GM23338 (cell line): Measurements from ENCODE around the gene CNTRL. TPM values are rescaled to one million over a fixed set of nuclear protein-coding genes. Genes with fewer than 3 reads are reported as not detected.

Source experiments
- ATAC-seq: fragments of 200-7000 bp; cut with Tn5 transposase; 3 replicates; pipeline ENCODE4 v1.9.1; 2020
- DNase-seq: peaks from one replicate; pipeline ENCODE4 v3.0.0-alpha.2; 2015; ENCODE audit warnings: low spot score
- H2AFZ ChIP-seq: fragments of 200-600 bp; sonication (generic); 2 replicates; pipeline ENCODE4 v1.8.0; 2016; ENCODE audit warnings: antibody characterized with exemption, mild to moderate bottlenecking, moderate library complexity
- H3F3A ChIP-seq: fragments of 200-600 bp; sonication (generic); replicated peaks from 2 replicates; pipeline ENCODE4 v1.8.0; 2017; ENCODE audit warnings: antibody characterized with exemption, mixed run types, low read depth
- H3K27ac ChIP-seq: fragments of 200-600 bp; sonication (generic); 2 replicates; pipeline ENCODE4 v1.6.1; 2016; ENCODE audit warnings: low read depth
- H3K27me3 ChIP-seq: fragments of 200-600 bp; sonication (generic); 2 replicates; pipeline ENCODE4 v1.8.0; 2016; ENCODE audit warnings: mild to moderate bottlenecking, mixed run types, moderate library complexity; ENCODE audit not compliant: insufficient read depth
- H3K36me3 ChIP-seq: fragments of 200-600 bp; sonication (generic); 2 replicates; pipeline ENCODE4 v1.8.0; 2016; ENCODE audit warnings: mild to moderate bottlenecking; ENCODE audit not compliant: insufficient read depth
- H3K4me1 ChIP-seq: fragments of 200-600 bp; sonication (generic); 2 replicates; pipeline ENCODE4 v1.8.0; 2016; ENCODE audit warnings: mild to moderate bottlenecking, moderate library complexity; ENCODE audit not compliant: insufficient read depth
- H3K4me2 ChIP-seq: fragments of 200-600 bp; sonication (generic); 2 replicates; pipeline ENCODE4 v1.7.1; 2017; ENCODE audit warnings: mixed run types
- H3K4me3 ChIP-seq: fragments of 200-600 bp; sonication (generic); 2 replicates; pipeline ENCODE4 v1.6.1; 2016; ENCODE audit warnings: mixed run types
- H3K79me2 ChIP-seq: fragments of 200-600 bp; sonication (generic); replicated peaks from 2 replicates; pipeline ENCODE4 v1.8.0; 2017; ENCODE audit warnings: mild to moderate bottlenecking; ENCODE audit not compliant: insufficient read depth
- H3K9me2 ChIP-seq: fragments of 200-600 bp; sonication (generic); 2 replicates; pipeline ENCODE4 v1.8.0; 2017; ENCODE audit not compliant: insufficient read depth
- H4K20me1 ChIP-seq: fragments of 200-600 bp; sonication (generic); replicated peaks from 2 replicates; pipeline ENCODE4 v1.8.0; 2017; ENCODE audit warnings: mild to moderate bottlenecking; ENCODE audit not compliant: insufficient read depth
- H3K27ac Mint-ChIP-seq: 2 replicates; pipeline ENCODE4 v1.8.0; 2020; ENCODE audit warnings: inconsistent platforms, mild to moderate bottlenecking, moderate library complexity, mixed read lengths
- H3K27me3 Mint-ChIP-seq: 3 replicates; pipeline ENCODE4 v1.8.0; 2022; ENCODE audit warnings: low read depth, mild to moderate bottlenecking, moderate library complexity, mixed read lengths, inconsistent platforms; ENCODE audit not compliant: insufficient read depth, poor library complexity
- H3K36me3 Mint-ChIP-seq: 3 replicates; pipeline ENCODE4 v1.8.0; 2021; ENCODE audit warnings: low read depth, mild to moderate bottlenecking, inconsistent platforms, moderate library complexity, mixed read lengths
- H3K4me1 Mint-ChIP-seq: 3 replicates; pipeline ENCODE4 v1.8.0; 2020; ENCODE audit warnings: mild to moderate bottlenecking, inconsistent platforms, mixed read lengths
- H3K4me3 Mint-ChIP-seq: 3 replicates; pipeline ENCODE4 v1.8.0; 2021; ENCODE audit warnings: moderate library complexity, mild to moderate bottlenecking, inconsistent platforms, mixed read lengths
- H3K9me3 Mint-ChIP-seq: 3 replicates; pipeline ENCODE4 v1.8.0; 2020; ENCODE audit warnings: moderate library complexity, mild to moderate bottlenecking, inconsistent platforms, mixed read lengths
- CREB1 ChIP-seq: fragments of 250-450 bp; sonication (Bioruptor Pico); IDR thresholded peaks from 2 replicates; pipeline ENCODE4 v1.5.0; 2020; ENCODE audit warnings: low read depth, mild to moderate bottlenecking, moderate library complexity
- EZH2 ChIP-seq: fragments of 200-600 bp; sonication (generic); IDR thresholded peaks from one replicate; pipeline ENCODE4 v1.8.0; 2017; ENCODE audit warnings: antibody characterized with exemption, mild to moderate bottlenecking, low read depth; ENCODE audit not compliant: unreplicated experiment
- JUNB ChIP-seq: IDR thresholded peaks from one replicate; pipeline ENCODE4 v1.6.1; 2016; ENCODE audit warnings: antibody characterized with exemption; ENCODE audit not compliant: unreplicated experiment
- NANOG ChIP-seq: IDR thresholded peaks from 2 replicates; pipeline ENCODE4 v1.6.1; 2016; ENCODE audit warnings: antibody characterized with exemption, borderline replicate concordance
- STAT1 ChIP-seq: IDR thresholded peaks from one replicate; pipeline ENCODE4 v1.6.1; 2016; ENCODE audit warnings: antibody characterized with exemption; ENCODE audit not compliant: unreplicated experiment
- ZNF114 ChIP-seq: fragments of 250-450 bp; sonication (Bioruptor Pico); IDR thresholded peaks from 2 replicates; pipeline ENCODE4 v1.5.0; 2020; ENCODE audit warnings: mild to moderate bottlenecking, moderate library complexity
- ZNF331 ChIP-seq: fragments of 250-450 bp; sonication (Bioruptor Pico); IDR thresholded peaks from 2 replicates; pipeline ENCODE4 v1.5.0; 2020; ENCODE audit warnings: low read depth, mild to moderate bottlenecking, moderate library complexity
- polyA plus RNA-seq: library from polyadenylated mRNA; unstranded; fragments of >200 nt; fragmentation: Nextera tagmentation; extraction: Ambion mirVana; gene quantifications from 2 replicates; pipeline ENCODE4 v1.2.1, GENCODE V29; 2016
- total RNA-seq: library from RNA; depleted of rRNA; stranded (reverse); fragments of >200 nt; shearing (Covaris generic); gene quantifications from 2 replicates; pipeline ENCODE4 v1.2.3, GENCODE V29; 2014
- TF ChIP-seq, protein P1 (sequence below): fragments of 250-450 bp; sonication (Bioruptor Pico); IDR thresholded peaks from 2 replicates; pipeline ENCODE4 v1.5.0; 2020; ENCODE audit warnings: mild to moderate bottlenecking, moderate library complexity
- TF ChIP-seq, protein P2 (sequence below): IDR thresholded peaks from one replicate; pipeline ENCODE4 v1.6.1; 2018; ENCODE audit warnings: antibody characterized with exemption; ENCODE audit not compliant: unreplicated experiment
- TF ChIP-seq, protein P3 (sequence below), 2 experiments: fragments of 200-600 bp in 1 of 2; sonication (generic) in 1 of 2; conservative IDR thresholded peaks; 2 replicates each; pipeline versions ENCODE4 v1.5.1 to v1.6.1; 2016 to 2017; ENCODE audit warnings: antibody characterized with exemption in 2 of 2, low read depth in 2 of 2, mild to moderate bottlenecking in 2 of 2, moderate library complexity in 1 of 2

The CNTRL gene
- total and polyA plus RNA-seq, 2 experiments from 2014 or later = 9.2 to 11.7 TPM

DNA sequence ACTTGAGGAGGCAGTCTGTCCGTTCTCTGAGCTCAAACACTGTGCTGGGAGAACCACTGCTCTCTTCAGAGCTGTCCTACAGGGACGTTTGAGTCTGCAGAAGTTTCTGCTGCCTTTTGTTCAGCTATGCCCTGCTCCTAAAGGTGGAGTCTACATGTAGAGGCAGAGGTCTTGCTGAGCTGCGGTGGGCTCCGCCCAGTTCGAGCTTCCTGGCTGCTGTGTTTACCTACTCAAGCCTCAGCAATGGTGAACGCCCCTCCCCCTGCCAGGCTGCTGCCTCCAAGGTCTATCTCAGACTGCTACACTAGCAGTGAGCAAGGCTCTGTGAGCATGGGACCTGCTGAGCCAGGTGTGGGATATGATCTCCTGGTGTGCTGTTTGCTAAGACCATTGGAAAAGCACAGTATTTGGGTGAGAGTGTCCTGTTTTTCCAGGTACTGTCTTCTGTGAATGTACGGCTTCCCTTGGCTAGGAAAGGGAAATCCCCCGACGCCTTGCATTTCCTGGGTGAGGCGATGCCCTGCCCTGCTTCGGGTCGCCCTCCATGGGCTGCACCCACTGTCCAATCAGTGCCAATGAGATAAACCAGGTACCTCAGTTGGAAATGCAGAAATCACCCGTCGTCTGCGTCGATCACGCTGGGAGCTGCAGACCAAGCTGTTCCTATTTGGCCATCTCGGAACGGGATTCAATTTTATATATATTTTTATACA lies 58.5 kb downstream of the CNTRL start (continued):
- TF ChIP-seq, protein P1, sequence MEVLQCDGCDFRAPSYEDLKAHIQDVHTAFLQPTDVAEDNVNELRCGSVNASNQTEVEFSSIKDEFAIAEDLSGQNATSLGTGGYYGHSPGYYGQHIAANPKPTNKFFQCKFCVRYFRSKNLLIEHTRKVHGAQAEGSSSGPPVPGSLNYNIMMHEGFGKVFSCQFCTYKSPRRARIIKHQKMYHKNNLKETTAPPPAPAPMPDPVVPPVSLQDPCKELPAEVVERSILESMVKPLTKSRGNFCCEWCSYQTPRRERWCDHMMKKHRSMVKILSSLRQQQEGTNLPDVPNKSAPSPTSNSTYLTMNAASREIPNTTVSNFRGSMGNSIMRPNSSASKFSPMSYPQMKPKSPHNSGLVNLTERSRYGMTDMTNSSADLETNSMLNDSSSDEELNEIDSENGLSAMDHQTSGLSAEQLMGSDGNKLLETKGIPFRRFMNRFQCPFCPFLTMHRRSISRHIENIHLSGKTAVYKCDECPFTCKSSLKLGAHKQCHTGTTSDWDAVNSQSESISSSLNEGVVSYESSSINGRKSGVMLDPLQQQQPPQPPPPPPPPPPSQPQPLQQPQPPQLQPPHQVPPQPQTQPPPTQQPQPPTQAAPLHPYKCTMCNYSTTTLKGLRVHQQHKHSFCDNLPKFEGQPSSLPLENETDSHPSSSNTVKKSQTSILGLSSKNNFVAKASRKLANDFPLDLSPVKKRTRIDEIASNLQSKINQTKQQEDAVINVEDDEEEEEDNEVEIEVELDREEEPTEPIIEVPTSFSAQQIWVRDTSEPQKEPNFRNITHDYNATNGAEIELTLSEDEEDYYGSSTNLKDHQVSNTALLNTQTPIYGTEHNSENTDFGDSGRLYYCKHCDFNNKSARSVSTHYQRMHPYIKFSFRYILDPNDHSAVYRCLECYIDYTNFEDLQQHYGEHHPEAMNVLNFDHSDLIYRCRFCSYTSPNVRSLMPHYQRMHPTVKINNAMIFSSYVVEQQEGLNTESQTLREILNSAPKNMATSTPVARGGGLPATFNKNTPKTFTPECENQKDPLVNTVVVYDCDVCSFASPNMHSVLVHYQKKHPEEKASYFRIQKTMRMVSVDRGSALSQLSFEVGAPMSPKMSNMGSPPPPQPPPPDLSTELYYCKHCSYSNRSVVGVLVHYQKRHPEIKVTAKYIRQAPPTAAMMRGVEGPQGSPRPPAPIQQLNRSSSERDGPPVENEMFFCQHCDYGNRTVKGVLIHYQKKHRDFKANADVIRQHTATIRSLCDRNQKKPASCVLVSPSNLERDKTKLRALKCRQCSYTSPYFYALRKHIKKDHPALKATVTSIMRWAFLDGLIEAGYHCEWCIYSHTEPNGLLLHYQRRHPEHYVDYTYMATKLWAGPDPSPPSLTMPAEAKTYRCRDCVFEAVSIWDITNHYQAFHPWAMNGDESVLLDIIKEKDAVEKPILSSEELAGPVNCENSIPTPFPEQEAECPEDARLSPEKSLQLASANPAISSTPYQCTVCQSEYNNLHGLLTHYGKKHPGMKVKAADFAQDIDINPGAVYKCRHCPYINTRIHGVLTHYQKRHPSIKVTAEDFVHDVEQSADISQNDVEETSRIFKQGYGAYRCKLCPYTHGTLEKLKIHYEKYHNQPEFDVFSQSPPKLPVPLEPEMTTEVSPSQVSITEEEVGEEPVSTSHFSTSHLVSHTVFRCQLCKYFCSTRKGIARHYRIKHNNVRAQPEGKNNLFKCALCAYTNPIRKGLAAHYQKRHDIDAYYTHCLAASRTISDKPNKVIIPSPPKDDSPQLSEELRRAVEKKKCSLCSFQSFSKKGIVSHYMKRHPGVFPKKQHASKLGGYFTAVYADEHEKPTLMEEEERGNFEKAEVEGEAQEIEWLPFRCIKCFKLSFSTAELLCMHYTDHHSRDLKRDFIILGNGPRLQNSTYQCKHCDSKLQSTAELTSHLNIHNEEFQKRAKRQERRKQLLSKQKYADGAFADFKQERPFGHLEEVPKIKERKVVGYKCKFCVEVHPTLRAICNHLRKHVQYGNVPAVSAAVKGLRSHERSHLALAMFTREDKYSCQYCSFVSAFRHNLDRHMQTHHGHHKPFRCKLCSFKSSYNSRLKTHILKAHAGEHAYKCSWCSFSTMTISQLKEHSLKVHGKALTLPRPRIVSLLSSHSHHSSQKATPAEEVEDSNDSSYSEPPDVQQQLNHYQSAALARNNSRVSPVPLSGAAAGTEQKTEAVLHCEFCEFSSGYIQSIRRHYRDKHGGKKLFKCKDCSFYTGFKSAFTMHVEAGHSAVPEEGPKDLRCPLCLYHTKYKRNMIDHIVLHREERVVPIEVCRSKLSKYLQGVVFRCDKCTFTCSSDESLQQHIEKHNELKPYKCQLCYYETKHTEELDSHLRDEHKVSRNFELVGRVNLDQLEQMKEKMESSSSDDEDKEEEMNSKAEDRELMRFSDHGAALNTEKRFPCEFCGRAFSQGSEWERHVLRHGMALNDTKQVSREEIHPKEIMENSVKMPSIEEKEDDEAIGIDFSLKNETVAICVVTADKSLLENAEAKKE = no peak
- TF ChIP-seq ZNF331 (CRISPR knock-in tag) = no peak
- TF ChIP-seq, protein P2, sequence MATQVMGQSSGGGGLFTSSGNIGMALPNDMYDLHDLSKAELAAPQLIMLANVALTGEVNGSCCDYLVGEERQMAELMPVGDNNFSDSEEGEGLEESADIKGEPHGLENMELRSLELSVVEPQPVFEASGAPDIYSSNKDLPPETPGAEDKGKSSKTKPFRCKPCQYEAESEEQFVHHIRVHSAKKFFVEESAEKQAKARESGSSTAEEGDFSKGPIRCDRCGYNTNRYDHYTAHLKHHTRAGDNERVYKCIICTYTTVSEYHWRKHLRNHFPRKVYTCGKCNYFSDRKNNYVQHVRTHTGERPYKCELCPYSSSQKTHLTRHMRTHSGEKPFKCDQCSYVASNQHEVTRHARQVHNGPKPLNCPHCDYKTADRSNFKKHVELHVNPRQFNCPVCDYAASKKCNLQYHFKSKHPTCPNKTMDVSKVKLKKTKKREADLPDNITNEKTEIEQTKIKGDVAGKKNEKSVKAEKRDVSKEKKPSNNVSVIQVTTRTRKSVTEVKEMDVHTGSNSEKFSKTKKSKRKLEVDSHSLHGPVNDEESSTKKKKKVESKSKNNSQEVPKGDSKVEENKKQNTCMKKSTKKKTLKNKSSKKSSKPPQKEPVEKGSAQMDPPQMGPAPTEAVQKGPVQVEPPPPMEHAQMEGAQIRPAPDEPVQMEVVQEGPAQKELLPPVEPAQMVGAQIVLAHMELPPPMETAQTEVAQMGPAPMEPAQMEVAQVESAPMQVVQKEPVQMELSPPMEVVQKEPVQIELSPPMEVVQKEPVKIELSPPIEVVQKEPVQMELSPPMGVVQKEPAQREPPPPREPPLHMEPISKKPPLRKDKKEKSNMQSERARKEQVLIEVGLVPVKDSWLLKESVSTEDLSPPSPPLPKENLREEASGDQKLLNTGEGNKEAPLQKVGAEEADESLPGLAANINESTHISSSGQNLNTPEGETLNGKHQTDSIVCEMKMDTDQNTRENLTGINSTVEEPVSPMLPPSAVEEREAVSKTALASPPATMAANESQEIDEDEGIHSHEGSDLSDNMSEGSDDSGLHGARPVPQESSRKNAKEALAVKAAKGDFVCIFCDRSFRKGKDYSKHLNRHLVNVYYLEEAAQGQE = no peak

DNA sequence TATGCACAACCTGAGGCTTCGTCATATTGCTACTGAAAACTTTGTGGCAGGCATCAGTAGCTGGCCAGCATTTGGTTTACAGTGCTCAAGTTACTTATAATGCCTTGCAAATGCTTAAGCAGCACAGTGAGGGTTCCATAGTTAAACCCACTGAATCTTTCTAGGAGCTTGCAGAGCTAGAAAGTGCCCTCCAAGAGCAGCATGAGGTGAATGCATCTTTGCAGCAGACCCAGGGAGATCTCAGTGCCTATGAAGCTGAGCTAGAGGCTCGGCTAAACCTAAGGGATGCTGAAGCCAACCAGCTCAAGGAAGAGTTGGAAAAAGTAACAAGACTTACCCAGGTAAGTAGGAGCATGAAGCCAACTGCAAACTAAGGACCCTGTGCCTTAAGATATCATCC lies 60.9 kb downstream of the CNTRL start:
- H3K27me3 Mint-ChIP-seq = no peaks in the 10 kb centered on the region
- TF ChIP-seq STAT1 (no peak), EZH2 (no peak), ZNF114 (CRISPR knock-in tag) (no peak), JUNB (no peak), NANOG (no peak), CREB1 (no peak)
- TF ChIP-seq, protein P3, sequence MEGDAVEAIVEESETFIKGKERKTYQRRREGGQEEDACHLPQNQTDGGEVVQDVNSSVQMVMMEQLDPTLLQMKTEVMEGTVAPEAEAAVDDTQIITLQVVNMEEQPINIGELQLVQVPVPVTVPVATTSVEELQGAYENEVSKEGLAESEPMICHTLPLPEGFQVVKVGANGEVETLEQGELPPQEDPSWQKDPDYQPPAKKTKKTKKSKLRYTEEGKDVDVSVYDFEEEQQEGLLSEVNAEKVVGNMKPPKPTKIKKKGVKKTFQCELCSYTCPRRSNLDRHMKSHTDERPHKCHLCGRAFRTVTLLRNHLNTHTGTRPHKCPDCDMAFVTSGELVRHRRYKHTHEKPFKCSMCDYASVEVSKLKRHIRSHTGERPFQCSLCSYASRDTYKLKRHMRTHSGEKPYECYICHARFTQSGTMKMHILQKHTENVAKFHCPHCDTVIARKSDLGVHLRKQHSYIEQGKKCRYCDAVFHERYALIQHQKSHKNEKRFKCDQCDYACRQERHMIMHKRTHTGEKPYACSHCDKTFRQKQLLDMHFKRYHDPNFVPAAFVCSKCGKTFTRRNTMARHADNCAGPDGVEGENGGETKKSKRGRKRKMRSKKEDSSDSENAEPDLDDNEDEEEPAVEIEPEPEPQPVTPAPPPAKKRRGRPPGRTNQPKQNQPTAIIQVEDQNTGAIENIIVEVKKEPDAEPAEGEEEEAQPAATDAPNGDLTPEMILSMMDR (conservative IDR thresholded peaks at IDR 0.05; ENCODE audit: low read depth in 2 of 2) = no peak

More for the DNA sequence above, 60.9 kb downstream of the CNTRL start:
- Histone ChIP-seq H3K4me1 (peaks cover 12% of the 10 kb centered on the region), H3K27ac (no peak overlapping the region), H3K36me3 (no peaks in the 10 kb centered on the region; the same call in 1 of the 2 replicates), H4K20me1 (no peaks in the 10 kb centered on the region), H3K4me3 (no peak overlapping the region), H3K27me3 (no peaks in the 10 kb centered on the region), H2AFZ (no peak overlapping the region), H3K4me2 (no peak overlapping the region), H3F3A (no peaks in the 10 kb centered on the region), H3K9me2 (no peaks in the 10 kb centered on the region), H3K79me2 (no peaks in the 10 kb centered on the region)
- Mint-ChIP-seq H3K9me3 (no peaks in the 10 kb centered on the region), H3K4me3 (no peak overlapping the region), H3K4me1 (peaks cover 22% of the 10 kb centered on the region), H3K36me3 (peaks cover 8% of the 10 kb centered on the region; the same call in 2 of the 3 replicates), H3K27ac (no peak overlapping the region)
- ATAC-seq (peak; percentile 88), DNase-seq (no peak)
